GM23248 (cell line): ENCODE data around the gene SPAG7. TPM values are rescaled to one million over a fixed set of nuclear protein-coding genes. Genes with fewer than 3 reads are reported as not detected.

ENCODE experiments used
- DNase-seq: peaks from one replicate; pipeline ENCODE4 v3.0.0-alpha.2; 2015
- H2AFZ ChIP-seq: fragments of 200-600 bp; sonication (generic); 2 replicates; pipeline ENCODE4 v1.6.1; 2016; ENCODE audit warnings: antibody characterized with exemption
- H3F3A ChIP-seq: fragments of 200-600 bp; sonication (generic); 2 replicates; pipeline ENCODE4 v1.6.1; 2016; ENCODE audit warnings: mild to moderate bottlenecking, antibody characterized with exemption, mixed run types; ENCODE audit not compliant: insufficient read depth
- H3K27ac ChIP-seq: fragments of 200-600 bp; sonication (generic); 2 replicates; pipeline ENCODE4 v1.5.1; 2016; ENCODE audit warnings: mild to moderate bottlenecking
- H3K27me3 ChIP-seq: fragments of 200-600 bp; sonication (generic); replicated peaks from 2 replicates; pipeline ENCODE4 v1.6.1; 2016; ENCODE audit warnings: mild to moderate bottlenecking; ENCODE audit not compliant: insufficient read depth
- H3K36me3 ChIP-seq: fragments of 200-600 bp; sonication (generic); 2 replicates; pipeline ENCODE4 v1.6.1; 2016; ENCODE audit warnings: low read depth, mild to moderate bottlenecking
- H3K4me1 ChIP-seq: fragments of 200-600 bp; sonication (generic); 2 replicates; pipeline ENCODE4 v1.6.1; 2016; ENCODE audit warnings: mild to moderate bottlenecking; ENCODE audit not compliant: insufficient read depth
- H3K4me2 ChIP-seq: fragments of 200-600 bp; sonication (generic); one replicate; pipeline ENCODE4 v1.6.1; 2016; ENCODE audit warnings: mild to moderate bottlenecking; ENCODE audit not compliant: unreplicated experiment
- H3K4me3 ChIP-seq: fragments of 200-600 bp; sonication (generic); 2 replicates; pipeline ENCODE4 v1.5.1; 2016; ENCODE audit warnings: mild to moderate bottlenecking
- H3K79me2 ChIP-seq: fragments of 200-600 bp; sonication (generic); 2 replicates; pipeline ENCODE4 v1.6.1; 2016; ENCODE audit warnings: mild to moderate bottlenecking; ENCODE audit not compliant: insufficient read depth
- H3K9ac ChIP-seq: fragments of 200-600 bp; sonication (generic); 2 replicates; pipeline ENCODE4 v1.6.1; 2016; ENCODE audit warnings: mild to moderate bottlenecking
- H3K9me2 ChIP-seq: fragments of 200-600 bp; sonication (generic); 2 replicates; pipeline ENCODE4 v1.6.1; 2016; ENCODE audit warnings: mixed run types, mild to moderate bottlenecking, moderate library complexity; ENCODE audit not compliant: insufficient read depth
- H3K9me3 ChIP-seq: fragments of 200-600 bp; sonication (generic); one replicate; pipeline ENCODE4 v1.6.1; 2017; ENCODE audit warnings: low read depth
- H4K20me1 ChIP-seq: fragments of 200-600 bp; sonication (generic); 2 replicates; pipeline ENCODE4 v1.6.0; 2016; ENCODE audit not compliant: insufficient read depth
- EZH2 ChIP-seq: fragments of 200-600 bp; sonication (generic); IDR thresholded peaks from 2 replicates; pipeline ENCODE4 v1.6.1; 2018; ENCODE audit warnings: antibody characterized with exemption, mild to moderate bottlenecking; ENCODE audit not compliant: insufficient read depth, poor library complexity, severe bottlenecking
- EZH2phosphoT487 ChIP-seq: fragments of 200-600 bp; sonication (generic); IDR thresholded peaks from 2 replicates; pipeline ENCODE4 v1.6.1; 2018; ENCODE audit warnings: antibody characterized with exemption, moderate library complexity, mild to moderate bottlenecking, low read depth; ENCODE audit not compliant: insufficient read depth
- WGBS, 2 experiments: methylation state at CpG; one replicate each; pipeline ENCODE4 v1.1.6; 2015 to 2017; ENCODE audit warnings: low lambda C conversion rate in 2 of 2, low coverage in 1 of 2; ENCODE audit errors: missing lambda C conversion rate in 2 of 2; 5-methylcytosine and 5-hydroxymethylcytosine counted together
- in situ Hi-C: fragments of 300-500 bp; cut with MboI; formaldehyde crosslinking; loops from 2 replicates; pipeline ENCODE4 v1.15.0; 2020
- polyA plus RNA-seq: library from polyadenylated mRNA; unstranded; fragments of >200 nt; fragmentation: Nextera tagmentation; extraction: Ambion mirVana; gene quantifications from 2 replicates; pipeline ENCODE4 v1.2.1, GENCODE V29; 2016
- total RNA-seq: library from RNA; depleted of rRNA; stranded (reverse); fragments of >200 nt; shearing (Covaris generic); gene quantifications from 2 replicates; pipeline ENCODE4 v1.2.3, GENCODE V29; 2014

SPAG7 gene
- total and polyA plus RNA-seq, 2 experiments from 2014 or later, result 39.1 to 97.7 TPM

DNA sequence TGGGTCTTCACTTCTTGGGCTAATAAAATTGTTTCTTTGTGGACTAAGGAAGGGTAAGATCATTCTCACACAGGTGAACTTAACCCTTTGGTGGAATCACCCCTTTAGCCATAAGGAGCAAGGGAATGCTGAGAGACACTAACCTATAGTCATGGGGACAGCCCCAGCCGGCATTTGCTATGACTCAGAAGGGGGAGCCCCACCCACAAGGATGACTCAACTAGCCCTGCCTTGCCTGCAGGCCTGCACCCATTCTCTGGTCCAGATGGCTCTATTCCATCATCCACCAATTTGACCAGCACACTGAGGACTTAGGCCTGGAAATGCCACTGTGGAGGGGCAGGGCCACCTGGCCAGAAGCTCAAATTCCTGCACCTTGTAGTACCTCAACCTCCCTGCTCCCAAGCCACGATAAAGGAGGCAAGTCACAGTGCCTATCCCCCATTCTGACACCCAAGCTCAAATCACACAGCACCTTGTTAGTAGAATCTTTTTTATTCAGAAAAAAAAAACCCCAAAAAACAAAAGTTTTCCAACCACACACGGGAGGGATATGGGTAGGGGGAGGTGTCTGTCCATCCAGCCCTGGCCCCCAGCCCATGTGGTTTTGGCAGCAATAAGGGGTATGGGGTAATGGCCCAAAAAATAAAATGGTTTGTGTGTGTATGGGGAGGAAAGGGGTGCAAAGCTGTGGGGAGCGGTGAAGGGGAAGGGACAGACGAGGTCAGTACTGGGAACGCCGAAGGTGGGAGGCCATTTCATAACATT is 22.3 kb downstream of the SPAG7 start:
- Histone ChIP-seq H3K4me3 (peak overlapping the region; percentile 93), H3K9me3 (no peaks in the 10 kb centered on the region), H3K27ac (peak overlapping the region; percentile 91), H3K4me2 (peak overlapping the region; percentile 95), H3K27me3 (no peaks in the 10 kb centered on the region), H2AFZ (no peak overlapping the region), H3K36me3 (peaks cover 11% of the 10 kb centered on the region), H3K4me1 (peaks cover 23% of the 10 kb centered on the region), H3K9ac (peak overlapping the region; percentile 83), H4K20me1 (peaks cover 6% of the 10 kb centered on the region; the same call in 1 of the 2 replicates), H3F3A (peaks cover 59% of the 10 kb centered on the region), H3K9me2 (no peaks in the 10 kb centered on the region), H3K79me2 (peaks cover 78% of the 10 kb centered on the region)
- DNase-seq, result peak; percentile 96
- in situ Hi-C loops, result no loop called here
- 21 to 23% methylated on average over 7 of the region's 7 CpGs for WGBS, 2 experiments
- TF ChIP-seq EZH2 (no peak), EZH2phosphoT487 (no peak)

- Histone ChIP-seq H3K27me3 (no peaks in the 10 kb centered on the region), H3K4me1 (peaks cover 23% of the 10 kb centered on the region), H3K9me2 (no peaks in the 10 kb centered on the region), H3K4me3 (peak overlapping the region; percentile 93), H3K4me2 (peak overlapping the region; percentile 57), H4K20me1 (peaks cover 6% of the 10 kb centered on the region; the same call in 1 of the 2 replicates), H3K9ac (peak overlapping the region; percentile 83), H2AFZ (no peak overlapping the region), H3K79me2 (peaks cover 78% of the 10 kb centered on the region), H3F3A (peaks cover 60% of the 10 kb centered on the region), H3K9me3 (no peaks in the 10 kb centered on the region), H3K36me3 (peaks cover 11% of the 10 kb centered on the region), H3K27ac (peak overlapping the region; percentile 91)
- TF ChIP-seq EZH2phosphoT487, result no peak
- TF ChIP-seq EZH2, result no peak
- in situ Hi-C loops, result no loop called here
- WGBS, 2 experiments, result 67 to 77% methylated on average over 8 of the region's 8 CpGs
- no peak for DNase-seq
Observed at GRCh38 chr17:4944554-4945175, 23.0 kb downstream of the SPAG7 start.

GRCh38 chr17:4944163-4944553 is 23.5 kb downstream of the SPAG7 start:
- H3K4me3 ChIP-seq, result no peak overlapping the region
- H3K9ac ChIP-seq, result peak overlapping the region; percentile 83
- H3K27ac ChIP-seq, result peak overlapping the region; percentile 91
- TF ChIP-seq EZH2phosphoT487 (no peak), EZH2 (no peak)
- no peak overlapping the region for H3K4me2 ChIP-seq
- no peak overlapping the region for H2AFZ ChIP-seq
- DNase-seq, result no peak
- 52 to 74% methylated on average over 3 of the region's 3 CpGs for WGBS, 2 experiments
- in situ Hi-C loops, result no loop called here
- H3K9me2 ChIP-seq, result no peaks in the 10 kb centered on the region
- peaks cover 23% of the 10 kb centered on the region for H3K4me1 ChIP-seq
- peaks cover 81% of the 10 kb centered on the region for H3K79me2 ChIP-seq
- H3K36me3 ChIP-seq, result peaks cover 11% of the 10 kb centered on the region
- peaks cover 60% of the 10 kb centered on the region for H3F3A ChIP-seq
- H3K27me3 ChIP-seq, result no peaks in the 10 kb centered on the region
- H3K9me3 ChIP-seq, result no peaks in the 10 kb centered on the region
- H4K20me1 ChIP-seq, result peaks cover 6% of the 10 kb centered on the region; the same call in 1 of the 2 replicates

DNA sequence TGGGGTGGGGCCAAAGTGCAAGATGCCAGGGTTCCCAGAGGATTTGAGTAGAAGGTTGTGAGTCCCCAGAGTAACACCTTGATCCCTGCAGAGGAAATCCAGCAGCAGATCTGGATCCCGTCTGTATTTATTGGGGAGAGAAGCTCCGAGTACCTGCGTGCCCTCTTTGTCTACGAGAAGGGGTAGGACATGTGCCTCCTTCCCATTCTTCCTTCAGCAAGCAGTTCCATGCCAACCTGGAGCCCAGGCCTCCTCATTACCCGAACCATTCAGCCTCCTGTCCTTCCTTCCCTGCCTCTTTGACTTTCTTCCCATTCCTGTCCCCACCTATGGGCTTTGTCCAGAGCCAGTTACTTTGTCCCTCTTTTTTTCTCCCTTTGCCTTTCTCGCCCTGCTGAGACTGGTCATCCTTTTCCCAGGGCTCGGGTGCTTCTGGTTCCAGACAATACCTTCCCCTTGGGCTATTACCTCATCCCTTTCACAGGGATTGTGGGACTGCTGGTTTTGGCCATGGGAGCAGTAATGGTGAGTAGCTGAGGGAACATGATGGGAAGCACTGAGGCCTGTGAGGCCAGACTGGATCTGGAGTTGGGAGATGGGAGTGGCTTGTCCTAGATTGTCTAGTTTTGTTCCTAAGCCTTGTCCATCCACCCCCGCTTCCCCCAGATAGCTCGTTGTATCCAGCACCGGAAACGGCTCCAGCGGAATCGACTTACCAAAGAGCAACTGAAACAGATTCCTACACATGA is 24.7 kb downstream of the SPAG7 start:
- H3K4me2 ChIP-seq, result no peak overlapping the region
- H3K79me2 ChIP-seq, result peaks cover 90% of the 10 kb centered on the region
- H3K4me3 ChIP-seq, result no peak overlapping the region
- H2AFZ ChIP-seq, result no peak overlapping the region
- H3K36me3 ChIP-seq, result peaks cover 11% of the 10 kb centered on the region
- H3K9ac ChIP-seq, result peak overlapping the region; percentile 94; the same call in 1 of the 2 replicates
- H3K27me3 ChIP-seq, result no peaks in the 10 kb centered on the region
- H3K9me2 ChIP-seq, result no peaks in the 10 kb centered on the region
- DNase-seq, result peak; percentile 25
- H3K4me1 ChIP-seq, result peaks cover 29% of the 10 kb centered on the region
- TF ChIP-seq EZH2phosphoT487, result no peak
- TF ChIP-seq EZH2, result no peak
- peaks cover 60% of the 10 kb centered on the region for H3F3A ChIP-seq
- peaks cover 6% of the 10 kb centered on the region; the same call in 1 of the 2 replicates for H4K20me1 ChIP-seq
- in situ Hi-C loops, result no loop called here
- 74 to 76% methylated on average over 13 of the region's 13 CpGs for WGBS, 2 experiments
- no peaks in the 10 kb centered on the region for H3K9me3 ChIP-seq
- peak overlapping the region; percentile 91 for H3K27ac ChIP-seq
